Astrocyte of the spinal cord (primary cell): Measurements from ENCODE around the gene AKAP12.

Experiments
- DNase-seq: peaks from one replicate; pipeline ENCODE4 v3.0.0; 2011; ENCODE audit warnings: low read depth, low spot score
- H3K4me3 ChIP-seq: 2 replicates; pipeline ENCODE4 v1.5.1; 2011; ENCODE audit warnings: low read depth, mild to moderate bottlenecking, low read length, moderate library complexity
- in situ Hi-C: cut with HindIII; loops from 2 replicates; pipeline ENCODE4 v1.10.0; 2017; ENCODE audit warnings: low sequenced_read_pairs
- TF ChIP-seq, protein P1 (sequence below): IDR thresholded peaks from 2 replicates; pipeline ENCODE4 v1.5.1; 2012; ENCODE audit warnings: low read depth, mild to moderate bottlenecking, low read length, inconsistent platforms

Gene AKAP12

DNA sequence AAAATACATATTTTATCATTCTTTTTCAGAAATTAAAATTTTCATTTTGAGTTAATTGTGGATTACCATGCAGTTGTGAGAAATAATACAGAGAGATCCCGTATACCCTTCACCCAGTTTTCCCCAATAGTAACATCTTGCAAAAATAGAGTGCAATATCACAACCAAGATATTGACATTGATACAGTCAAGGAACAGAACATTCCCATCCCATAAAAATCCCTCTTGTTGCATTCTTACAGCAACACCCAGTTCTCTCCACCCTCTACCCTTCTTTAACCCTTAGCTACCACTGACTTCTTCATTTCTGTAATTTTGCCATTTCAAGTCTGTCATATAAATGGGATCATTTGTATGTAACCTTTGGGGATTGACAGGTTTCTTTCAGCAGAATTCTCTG, 6.9 kb upstream of the AKAP12 start:
- in situ Hi-C loops, result no loop called here
- TF ChIP-seq, protein P1, sequence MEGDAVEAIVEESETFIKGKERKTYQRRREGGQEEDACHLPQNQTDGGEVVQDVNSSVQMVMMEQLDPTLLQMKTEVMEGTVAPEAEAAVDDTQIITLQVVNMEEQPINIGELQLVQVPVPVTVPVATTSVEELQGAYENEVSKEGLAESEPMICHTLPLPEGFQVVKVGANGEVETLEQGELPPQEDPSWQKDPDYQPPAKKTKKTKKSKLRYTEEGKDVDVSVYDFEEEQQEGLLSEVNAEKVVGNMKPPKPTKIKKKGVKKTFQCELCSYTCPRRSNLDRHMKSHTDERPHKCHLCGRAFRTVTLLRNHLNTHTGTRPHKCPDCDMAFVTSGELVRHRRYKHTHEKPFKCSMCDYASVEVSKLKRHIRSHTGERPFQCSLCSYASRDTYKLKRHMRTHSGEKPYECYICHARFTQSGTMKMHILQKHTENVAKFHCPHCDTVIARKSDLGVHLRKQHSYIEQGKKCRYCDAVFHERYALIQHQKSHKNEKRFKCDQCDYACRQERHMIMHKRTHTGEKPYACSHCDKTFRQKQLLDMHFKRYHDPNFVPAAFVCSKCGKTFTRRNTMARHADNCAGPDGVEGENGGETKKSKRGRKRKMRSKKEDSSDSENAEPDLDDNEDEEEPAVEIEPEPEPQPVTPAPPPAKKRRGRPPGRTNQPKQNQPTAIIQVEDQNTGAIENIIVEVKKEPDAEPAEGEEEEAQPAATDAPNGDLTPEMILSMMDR, result no peak

DNA sequence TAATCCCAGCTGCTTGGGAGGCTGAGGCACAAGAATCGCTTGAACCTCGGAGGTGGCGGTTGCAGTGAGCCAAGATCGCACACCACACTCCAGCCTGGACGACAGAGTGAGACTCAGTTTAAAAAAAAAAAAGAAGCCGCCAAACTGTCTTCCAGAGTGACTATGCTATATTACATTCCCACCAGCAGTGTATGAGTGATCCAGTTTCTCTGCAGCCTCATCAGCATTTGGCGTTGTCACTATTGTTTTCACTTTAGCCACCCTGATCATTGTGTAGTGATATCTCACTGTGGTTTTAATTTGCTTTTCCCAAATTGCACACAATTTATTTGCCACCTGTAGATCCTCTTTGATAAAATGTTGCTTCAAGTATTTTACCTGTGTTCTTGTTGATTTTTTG, 6.0 kb upstream of the AKAP12 start:
- in situ Hi-C loops, result no loop called here
- H3K4me3 ChIP-seq, result no peak overlapping the region
- no peak for DNase-seq
- TF ChIP-seq, protein P1, result no peak

More for the DNA sequence above, 6.9 kb upstream of the AKAP12 start:
- no peak for DNase-seq
- no peak overlapping the region for H3K4me3 ChIP-seq

DNA sequence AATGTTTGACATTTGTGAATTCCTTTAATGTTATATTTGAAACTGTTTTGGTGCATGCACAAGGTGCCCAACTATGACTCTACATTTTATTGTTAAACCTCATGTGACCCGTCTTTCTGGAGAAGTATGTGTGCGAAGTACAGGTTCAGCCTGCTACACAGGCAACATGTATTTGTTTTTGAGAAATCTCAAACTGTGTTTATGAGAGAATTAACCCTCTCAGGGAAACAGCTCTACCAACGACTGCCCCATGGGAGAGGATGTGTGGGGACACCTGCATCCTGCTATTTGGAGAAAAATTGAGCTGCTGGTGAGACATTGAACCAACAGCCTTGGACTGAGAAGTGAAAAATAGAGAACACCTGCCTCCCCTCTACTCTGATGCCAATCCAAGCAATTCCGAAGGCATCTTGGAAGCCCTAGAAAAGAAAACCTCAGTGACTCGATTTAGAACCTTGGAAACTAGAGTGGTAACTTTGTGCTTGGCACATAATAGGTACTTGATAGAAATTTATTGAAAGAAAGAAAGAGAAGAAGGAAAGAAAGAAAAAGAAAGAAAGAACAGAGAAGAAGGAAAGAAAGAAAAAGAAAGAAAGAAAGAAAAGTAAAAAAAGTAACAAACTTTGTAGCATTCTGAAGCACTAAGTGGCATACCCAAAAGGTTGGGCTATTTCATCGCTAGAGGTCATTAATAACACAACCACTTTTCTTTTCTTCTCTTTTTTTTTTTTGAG, 2.9 kb upstream of the AKAP12 start:
- in situ Hi-C loops, result no loop called here
- TF ChIP-seq, protein P1, result no peak
- no peak for DNase-seq
- H3K4me3 ChIP-seq, result no peak overlapping the region

DNA sequence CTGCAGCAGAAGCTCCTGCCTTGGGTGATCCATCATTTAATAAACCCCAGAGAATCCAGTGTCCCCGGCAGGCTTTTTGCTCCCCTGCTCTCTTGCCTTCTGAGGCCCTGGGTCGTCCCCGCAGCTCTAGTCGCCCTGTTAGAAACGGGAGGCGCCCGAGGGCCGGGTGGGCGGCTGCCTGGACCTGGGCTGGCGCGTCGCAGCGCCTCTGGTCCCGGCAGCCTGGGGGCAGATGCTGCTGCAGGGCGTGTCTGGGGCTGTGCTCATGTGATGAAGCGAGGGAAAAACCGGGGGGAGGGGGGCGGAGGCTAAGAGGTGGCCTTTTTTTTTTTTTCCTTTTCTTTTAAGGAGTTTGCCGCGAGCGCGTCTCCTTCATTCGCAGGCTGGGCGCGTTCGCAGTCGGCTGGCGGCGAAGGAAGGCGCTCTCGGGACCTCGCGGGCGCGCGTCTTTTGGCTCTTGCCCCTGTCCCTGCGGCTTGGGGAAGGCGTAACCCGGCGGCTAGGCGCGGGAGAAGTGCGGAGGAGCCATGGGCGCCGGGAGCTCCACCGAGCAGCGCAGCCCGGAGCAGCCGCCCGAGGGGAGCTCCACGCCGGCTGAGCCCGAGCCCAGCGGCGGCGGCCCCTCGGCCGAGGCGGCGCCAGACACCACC, 394 bp downstream of the AKAP12 start:
- peak overlapping the region; percentile 81 for H3K4me3 ChIP-seq
- TF ChIP-seq, protein P1, result peak; percentile 3
- in situ Hi-C loops, result no loop called here
- peak; percentile 88 for DNase-seq

DNA sequence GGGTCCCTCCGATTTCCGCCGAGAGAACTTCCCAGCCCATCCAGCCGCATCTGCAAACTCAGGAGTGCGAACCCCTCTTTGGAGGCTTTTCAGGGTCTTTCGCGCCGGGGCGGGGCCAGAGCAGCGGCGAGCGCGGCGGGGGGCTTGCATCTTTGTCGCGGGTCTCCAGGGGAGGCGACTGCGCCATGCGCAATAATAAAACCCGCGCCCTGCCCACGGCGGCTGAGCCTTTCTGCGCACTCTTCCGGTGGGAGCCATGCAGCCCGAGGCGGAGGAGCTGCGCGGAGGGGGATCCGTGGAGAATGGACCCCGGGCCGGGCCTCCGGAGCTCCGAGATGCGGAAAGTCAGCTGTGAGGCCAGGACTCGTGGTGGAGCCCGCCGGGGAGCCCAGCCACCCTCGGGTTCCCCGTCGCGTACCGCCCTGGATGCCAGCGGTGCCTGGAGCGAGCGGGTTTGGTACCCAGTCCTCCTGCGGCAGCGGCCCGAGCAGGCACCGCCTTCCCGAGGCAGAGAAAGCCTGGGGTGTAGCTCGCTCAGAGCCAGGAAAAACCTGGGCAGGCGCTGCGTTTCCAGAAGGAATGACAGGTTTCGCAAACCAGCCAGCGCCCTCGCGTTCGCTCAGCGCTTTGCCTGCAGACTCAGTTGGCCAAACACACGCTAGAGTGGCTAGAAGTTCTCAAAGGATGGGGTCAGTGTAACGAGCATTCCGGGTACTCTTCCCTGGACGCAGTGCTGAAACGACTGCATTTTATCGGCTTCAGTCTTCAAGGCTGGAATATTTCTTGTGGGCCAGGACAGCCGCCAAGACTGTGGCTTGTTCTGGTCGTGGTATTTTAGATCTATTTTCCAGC, 1.2 kb downstream of the AKAP12 start:
- in situ Hi-C loops, result no loop called here

DNA sequence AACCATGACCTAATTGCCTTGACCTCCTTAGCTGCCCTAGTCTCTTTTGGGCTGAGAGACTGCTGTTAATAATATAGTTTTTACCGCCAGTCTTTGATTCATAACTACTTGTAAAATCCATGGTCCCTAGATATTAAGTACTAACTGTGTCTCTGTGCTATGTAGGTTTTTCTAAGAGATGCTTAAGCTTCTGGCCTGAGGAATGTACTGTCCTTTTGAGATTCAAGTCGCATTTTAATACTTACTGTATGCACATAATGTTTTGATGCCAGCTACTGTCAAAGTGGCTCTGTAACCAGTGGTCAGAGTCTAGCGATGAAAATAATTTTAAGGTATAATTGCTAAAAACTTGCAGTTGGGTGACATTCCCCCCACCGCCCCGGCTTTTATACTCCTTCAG, 2.1 kb downstream of the AKAP12 start:
- peak; percentile 47 for DNase-seq
- in situ Hi-C loops, result no loop called here
- TF ChIP-seq, protein P1, result no peak
- H3K4me3 ChIP-seq, result peak overlapping the region; percentile 81

More for the DNA sequence above, 1.2 kb downstream of the AKAP12 start:
- DNase-seq, result peak; percentile 83
- peak overlapping the region; percentile 81 for H3K4me3 ChIP-seq
- TF ChIP-seq, protein P1, result no peak
